ENCODE results near the gene MPPED1. TPM values are rescaled to one million over a fixed set of nuclear protein-coding genes. Genes with fewer than 3 reads are reported as not detected.

The MPPED1 gene
- total RNA-seq, 2 donors from 2014 or later: not detected

GRCh38 chr22:43388420-43388851, 23.4 kb upstream of the MPPED1 start:
- Histone ChIP-seq H3K9me3 (no peaks in the 10 kb centered on the region), H3K4me3 (no peak overlapping the region), H3K27me3 (peaks cover 0 to 9% of the 10 kb centered on the region in 2 donors), H3K27ac (no peak overlapping the region), H3K4me1 (peaks cover 9% of the 10 kb centered on the region), H3K36me3 (replicated peaks in 1 of 2; ENCODE audit: insufficient read depth in 1 of 2, low read depth in 2 of 2) (no peaks in the 10 kb centered on the region)
- DNase-seq (peak; percentile 67 to 78 (median 74)), ATAC-seq (peak; percentile 58)
- intact Hi-C loops (cut with DNase I): no loop called here
- TF ChIP-seq CTCF (IDR thresholded peaks at IDR 0.05) (peak; percentile 79 to 97 (median 88)), POLR2A (IDR thresholded peaks at IDR 0.05) (no peak)
- WGBS, 2 donors: 4 to 23% methylated on average over 4 to 17 of the region's 17 CpGs

- WGBS, 2 donors: 66 to 74% methylated on average over 5 to 8 of the region's 8 CpGs
Observed at GRCh38 chr22:43389227-43389836, 22.5 kb upstream of the MPPED1 start.

GRCh38 chr22:43390166-43390565, 21.6 kb upstream of the MPPED1 start:
- 72 to 92% methylated on average over 3 of the region's 3 CpGs for WGBS, 2 donors
- no peak for ATAC-seq
- Histone ChIP-seq H3K27ac (no peak overlapping the region), H3K27me3 (peaks cover 0 to 9% of the 10 kb centered on the region in 2 donors), H3K36me3 (replicated peaks in 1 of 2; ENCODE audit: insufficient read depth in 1 of 2, low read depth in 2 of 2) (no peaks in the 10 kb centered on the region), H3K4me3 (no peak overlapping the region), H3K9me3 (no peaks in the 10 kb centered on the region), H3K4me1 (peaks cover 9% of the 10 kb centered on the region)
- no peak for DNase-seq
- intact Hi-C loops (cut with DNase I): loop anchor here (5.0 kb wide), 1 partner anchor 437 kb away; no protein-coding TSS in a partner anchor
- no peak for TF ChIP-seq CTCF (IDR thresholded peaks at IDR 0.05)
- no peak for TF ChIP-seq POLR2A (IDR thresholded peaks at IDR 0.05)

More at GRCh38 chr22:43389227-43389836, 22.5 kb upstream of the MPPED1 start:
- H3K36me3 ChIP-seq (replicated peaks in 1 of 2; ENCODE audit: insufficient read depth in 1 of 2, low read depth in 2 of 2): no peaks in the 10 kb centered on the region
- no peak overlapping the region for H3K4me3 ChIP-seq
- ATAC-seq (no peak), DNase-seq (no peak)
- peaks cover 0 to 9% of the 10 kb centered on the region in 2 donors for H3K27me3 ChIP-seq
- no peak overlapping the region for H3K27ac ChIP-seq
- TF ChIP-seq POLR2A (IDR thresholded peaks at IDR 0.05) (no peak), CTCF (IDR thresholded peaks at IDR 0.05) (no peak)
- H3K9me3 ChIP-seq: no peaks in the 10 kb centered on the region
- H3K4me1 ChIP-seq: peaks cover 9% of the 10 kb centered on the region
- intact Hi-C loops (cut with DNase I): no loop called here

- DNase-seq (no peak), ATAC-seq (no peak)
- Histone ChIP-seq H3K9me3 (no peaks in the 10 kb centered on the region), H3K36me3 (replicated peaks in 1 of 2; ENCODE audit: insufficient read depth in 1 of 2, low read depth in 2 of 2) (no peaks in the 10 kb centered on the region), H3K27me3 (peaks cover 0 to 9% of the 10 kb centered on the region in 2 donors), H3K4me1 (peaks cover 4% of the 10 kb centered on the region), H3K4me3 (no peak overlapping the region), H3K27ac (no peak overlapping the region)
- intact Hi-C loops (cut with DNase I): loop anchor here (5.0 kb wide), 1 partner anchor 436 kb away; no protein-coding TSS in a partner anchor
- no peak for TF ChIP-seq CTCF (IDR thresholded peaks at IDR 0.05)
- TF ChIP-seq POLR2A (IDR thresholded peaks at IDR 0.05): no peak
- WGBS, 2 donors: 28 to 40% methylated on average over 3 to 4 of the region's 4 CpGs
Observed at GRCh38 chr22:43390872-43391271, 20.9 kb upstream of the MPPED1 start.

GRCh38 chr22:43391306-43391705, 20.5 kb upstream of the MPPED1 start:
- H3K27me3 ChIP-seq: peaks cover 0 to 9% of the 10 kb centered on the region in 2 donors
- H3K36me3 ChIP-seq (replicated peaks in 1 of 2; ENCODE audit: insufficient read depth in 1 of 2, low read depth in 2 of 2): no peaks in the 10 kb centered on the region
- DNase-seq (no peak), ATAC-seq (no peak)
- no peak overlapping the region for H3K4me3 ChIP-seq
- H3K4me1 ChIP-seq: peaks cover 3% of the 10 kb centered on the region
- intact Hi-C loops (cut with DNase I): loop anchor here (5.0 kb wide), 1 partner anchor 436 kb away; no protein-coding TSS in a partner anchor
- TF ChIP-seq CTCF (IDR thresholded peaks at IDR 0.05) (no peak), POLR2A (IDR thresholded peaks at IDR 0.05) (no peak)
- H3K27ac ChIP-seq: no peak overlapping the region
- WGBS, 2 donors: 48 to 52% methylated on average over 3 of the region's 3 CpGs
- H3K9me3 ChIP-seq: no peaks in the 10 kb centered on the region

Measured in body of pancreas (tissue), 4 donors.